ENCODE measurements around the gene CHRND.

Gene CHRND

GRCh38 chr2:232525199-232525598 is 761 bp upstream of the CHRND start:
- no peak for DNase-seq (ENCODE audit: extremely low read depth, low read depth)
- TF ChIP-seq, protein P1, sequence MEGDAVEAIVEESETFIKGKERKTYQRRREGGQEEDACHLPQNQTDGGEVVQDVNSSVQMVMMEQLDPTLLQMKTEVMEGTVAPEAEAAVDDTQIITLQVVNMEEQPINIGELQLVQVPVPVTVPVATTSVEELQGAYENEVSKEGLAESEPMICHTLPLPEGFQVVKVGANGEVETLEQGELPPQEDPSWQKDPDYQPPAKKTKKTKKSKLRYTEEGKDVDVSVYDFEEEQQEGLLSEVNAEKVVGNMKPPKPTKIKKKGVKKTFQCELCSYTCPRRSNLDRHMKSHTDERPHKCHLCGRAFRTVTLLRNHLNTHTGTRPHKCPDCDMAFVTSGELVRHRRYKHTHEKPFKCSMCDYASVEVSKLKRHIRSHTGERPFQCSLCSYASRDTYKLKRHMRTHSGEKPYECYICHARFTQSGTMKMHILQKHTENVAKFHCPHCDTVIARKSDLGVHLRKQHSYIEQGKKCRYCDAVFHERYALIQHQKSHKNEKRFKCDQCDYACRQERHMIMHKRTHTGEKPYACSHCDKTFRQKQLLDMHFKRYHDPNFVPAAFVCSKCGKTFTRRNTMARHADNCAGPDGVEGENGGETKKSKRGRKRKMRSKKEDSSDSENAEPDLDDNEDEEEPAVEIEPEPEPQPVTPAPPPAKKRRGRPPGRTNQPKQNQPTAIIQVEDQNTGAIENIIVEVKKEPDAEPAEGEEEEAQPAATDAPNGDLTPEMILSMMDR (IDR thresholded peaks at IDR 0.05; ENCODE audit: low read depth, low read length) = no peak

DNA sequence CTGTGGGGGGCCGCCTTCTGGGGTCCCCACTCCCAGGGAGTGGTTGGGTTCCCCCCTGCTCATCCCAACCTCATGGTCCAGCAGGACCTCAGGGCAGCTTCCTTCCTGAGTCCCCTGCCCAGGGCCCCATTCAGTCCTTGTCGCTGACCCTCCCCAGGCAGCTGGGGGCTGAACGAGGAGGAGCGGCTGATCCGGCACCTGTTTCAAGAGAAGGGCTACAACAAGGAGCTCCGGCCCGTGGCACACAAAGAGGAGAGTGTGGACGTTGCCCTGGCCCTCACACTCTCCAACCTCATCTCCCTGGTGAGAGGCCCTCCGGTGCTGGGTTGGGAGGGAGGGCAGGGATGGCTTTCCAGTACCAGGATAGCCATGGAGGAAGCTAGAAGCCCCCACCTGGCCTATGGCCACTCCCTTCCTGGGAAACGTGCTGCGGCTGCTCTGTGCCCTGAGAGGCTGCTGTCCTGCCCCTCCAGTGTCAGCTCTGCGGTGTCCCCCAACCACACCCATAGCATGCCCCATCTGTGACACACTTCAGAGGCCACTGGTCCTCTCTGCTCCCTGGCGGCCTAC is 497 bp downstream of the CHRND start:
- TF ChIP-seq, protein P1 (IDR thresholded peaks at IDR 0.05; ENCODE audit: low read depth, low read length) = no peak
- DNase-seq (ENCODE audit: extremely low read depth, low read depth) = no peak

DNA sequence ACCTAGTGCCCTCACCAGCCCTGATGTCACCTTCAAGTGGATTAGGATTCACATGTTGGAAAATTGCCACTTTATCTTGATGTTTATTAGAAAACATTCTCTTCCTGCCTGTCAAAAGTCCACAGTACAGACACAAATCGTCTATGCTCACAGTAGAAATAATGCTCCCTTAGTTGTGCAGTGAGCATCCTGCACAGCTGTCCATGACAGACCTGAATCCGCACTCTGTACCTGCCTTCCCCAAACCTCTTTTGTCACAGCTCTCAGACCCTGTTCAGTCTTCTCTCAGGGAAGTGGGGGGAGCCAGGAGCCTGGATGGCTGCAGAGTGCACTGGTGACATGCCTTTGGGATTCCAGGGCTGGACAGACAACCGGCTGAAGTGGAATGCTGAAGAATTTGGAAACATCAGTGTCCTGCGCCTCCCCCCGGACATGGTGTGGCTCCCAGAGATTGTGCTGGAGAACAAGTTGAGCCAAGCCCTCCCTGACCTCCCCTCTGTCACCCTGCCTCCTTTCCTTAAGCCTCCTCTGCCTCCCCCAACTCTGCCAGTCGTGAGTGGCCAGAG is 2.0 kb downstream of the CHRND start:
- TF ChIP-seq, protein P1 (IDR thresholded peaks at IDR 0.05; ENCODE audit: low read depth, low read length) = no peak
- no peak for DNase-seq (ENCODE audit: extremely low read depth, low read depth)

GRCh38 chr2:232528746-232529460 is 2.9 kb downstream of the CHRND start:
- TF ChIP-seq, protein P1 (IDR thresholded peaks at IDR 0.05; ENCODE audit: low read depth, low read length) = no peak
- no peak for DNase-seq (ENCODE audit: extremely low read depth, low read depth)

GRCh38 chr2:232529806-232530547 is 4.0 kb downstream of the CHRND start:
- DNase-seq (ENCODE audit: extremely low read depth, low read depth) = no peak
- TF ChIP-seq, protein P1 (IDR thresholded peaks at IDR 0.05; ENCODE audit: low read depth, low read length) = no peak

DNA sequence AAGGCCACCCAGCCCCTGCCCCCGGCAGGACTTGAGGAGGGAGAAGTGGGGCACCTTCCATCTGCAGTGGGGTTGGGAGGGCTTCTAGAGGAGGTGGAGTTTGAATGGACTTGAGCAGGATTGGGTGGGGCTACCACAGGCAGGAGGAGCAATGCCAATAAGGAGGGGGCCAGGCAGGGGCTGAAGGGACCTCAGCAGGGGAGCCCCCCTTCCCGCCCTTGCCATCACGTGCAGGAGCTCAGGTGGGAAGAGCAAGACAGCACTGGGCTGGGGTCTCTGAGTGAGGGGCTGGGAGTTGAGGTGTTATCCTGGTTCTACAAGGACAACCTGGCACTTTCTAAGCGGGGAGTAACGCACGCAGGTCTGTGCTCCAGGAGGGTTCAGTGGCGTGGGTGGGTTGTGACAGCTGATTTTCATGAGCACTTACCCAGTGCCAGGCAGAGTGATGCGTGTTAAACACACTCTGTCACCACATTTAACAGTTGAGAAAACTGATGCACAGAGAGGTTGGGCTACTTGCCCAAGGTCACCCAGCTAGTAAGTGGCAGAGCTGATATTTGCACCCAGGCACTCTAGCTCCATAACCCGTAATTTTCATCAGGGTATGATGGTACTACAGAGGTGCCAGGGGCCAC is 4.8 kb downstream of the CHRND start:
- TF ChIP-seq, protein P1 (IDR thresholded peaks at IDR 0.05; ENCODE audit: low read depth, low read length) = no peak

More for the DNA sequence above, 4.8 kb downstream of the CHRND start:
- no peak for DNase-seq (ENCODE audit: extremely low read depth, low read depth)
